Brain pericyte (primary cell): ENCODE measurements around the gene B4GALNT1.
"Not testable (repeated sequence)": the region's sequence is repeated elsewhere in the genome, so short reads cannot be mapped to it uniquely, and the experiment has no call there.

Experiments used
- DNase-seq: peaks from one replicate; pipeline ENCODE4 v3.0.0-alpha.2; 2012; ENCODE audit warnings: low read depth, low spot score

B4GALNT1 gene

DNA sequence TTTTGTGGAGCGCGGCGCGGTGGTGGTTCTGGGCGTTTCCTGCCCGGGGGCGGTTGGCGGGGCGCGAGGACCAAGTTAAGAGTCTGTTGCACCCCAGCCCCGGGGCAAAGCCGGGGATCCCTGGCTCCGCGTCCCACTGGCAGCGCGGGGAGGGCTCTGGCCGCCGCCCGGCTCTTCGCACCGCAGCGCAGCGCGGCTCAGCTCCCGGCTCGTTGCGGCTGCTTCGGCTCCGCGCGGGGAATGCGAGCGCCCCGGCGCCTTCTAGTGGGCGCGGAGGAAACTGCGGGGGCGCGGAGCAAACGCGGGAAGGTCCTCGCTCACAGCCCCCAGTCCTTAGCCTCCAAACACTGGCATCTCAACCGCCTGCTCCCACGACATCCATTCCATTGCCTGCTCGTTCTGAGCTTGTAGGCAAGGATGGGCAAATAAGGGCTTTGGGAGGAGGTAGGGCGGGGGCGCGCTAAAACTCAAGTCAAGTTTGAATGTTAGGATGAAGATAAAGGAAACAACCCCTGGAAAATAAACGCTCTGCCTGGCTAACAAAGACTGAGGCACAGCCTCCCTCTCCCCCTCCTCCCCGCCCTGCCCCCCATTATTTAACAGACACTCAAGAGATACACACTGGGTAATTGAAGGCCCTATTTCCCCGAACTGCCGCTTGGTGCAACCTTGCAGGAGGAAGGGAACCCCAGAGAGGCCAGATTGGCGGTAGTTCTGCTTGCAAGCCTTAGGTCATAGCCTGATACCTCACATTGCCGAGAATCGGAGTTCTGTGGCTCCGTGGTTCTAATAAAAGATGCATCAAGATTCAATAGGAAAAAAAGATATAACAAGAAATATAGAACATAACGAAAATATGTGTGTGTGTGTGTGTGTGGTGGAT, at the start of gene B4GALNT1:
B4GALNT1 (minus strand) TSS at position 244 of the 883 bp plus-strand sequence. CDS start 1,069 bp downstream, outside the sequence.
- no peak for DNase-seq

DNA sequence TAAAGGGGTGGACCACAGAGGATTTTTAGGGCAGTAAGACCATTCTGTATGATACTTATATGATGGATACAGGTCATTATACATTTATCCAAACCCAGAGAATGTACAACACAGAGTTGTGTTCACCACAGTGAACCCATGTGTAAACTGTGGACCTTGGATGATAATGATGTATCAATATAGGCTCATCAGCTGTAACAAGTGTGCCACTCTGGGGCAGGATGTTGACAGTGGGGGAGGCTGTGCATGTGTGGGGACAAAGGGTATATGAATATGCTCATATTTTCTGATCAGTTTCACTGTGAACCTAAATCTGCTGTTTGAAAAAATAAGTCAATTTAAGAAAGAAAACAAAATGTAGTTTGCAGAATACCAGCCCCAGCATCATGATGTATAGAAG, 46.7 kb upstream of the B4GALNT1 start:
- DNase-seq, result no peak

DNA sequence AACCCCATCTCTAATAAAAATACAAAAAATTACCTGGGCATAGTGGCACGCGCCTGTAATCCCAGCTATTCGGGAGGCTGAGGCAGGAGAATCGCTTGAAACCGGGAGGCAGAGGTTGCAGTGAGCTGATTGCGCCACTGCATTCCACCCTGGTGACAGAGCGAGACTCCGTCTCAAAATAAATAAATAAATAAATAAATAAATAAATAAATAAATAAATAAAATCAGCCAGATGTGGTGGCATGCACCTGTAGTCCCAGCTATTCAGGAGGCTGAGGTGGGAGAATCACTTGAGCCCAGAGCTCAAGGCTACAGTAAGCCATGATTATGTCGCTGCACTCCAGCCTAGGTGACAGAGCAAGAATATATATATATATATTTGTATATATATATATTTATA, 44.9 kb upstream of the B4GALNT1 start:
- DNase-seq, result not testable (repeated sequence)

DNA sequence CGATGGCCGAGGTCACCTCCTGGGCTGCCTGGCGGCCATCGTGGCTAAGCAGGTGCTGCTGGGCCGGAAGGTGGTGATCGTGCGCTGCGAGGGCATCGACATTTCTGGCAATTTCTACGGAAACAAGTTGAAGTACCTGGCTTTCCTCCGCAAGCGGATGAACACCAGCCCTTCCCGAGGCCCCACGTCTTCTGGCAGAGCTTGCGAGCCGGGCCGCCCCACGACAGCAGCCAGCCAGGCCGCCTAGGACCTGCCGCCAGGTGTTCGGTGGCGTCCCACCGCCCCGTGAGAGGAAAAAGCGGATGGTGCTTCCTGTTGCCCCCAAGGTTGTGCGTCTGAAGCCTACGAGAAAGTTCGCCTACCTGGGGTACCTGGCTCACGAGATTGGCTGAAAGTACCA, 41.7 kb upstream of the B4GALNT1 start:
- DNase-seq, result no peak

DNA sequence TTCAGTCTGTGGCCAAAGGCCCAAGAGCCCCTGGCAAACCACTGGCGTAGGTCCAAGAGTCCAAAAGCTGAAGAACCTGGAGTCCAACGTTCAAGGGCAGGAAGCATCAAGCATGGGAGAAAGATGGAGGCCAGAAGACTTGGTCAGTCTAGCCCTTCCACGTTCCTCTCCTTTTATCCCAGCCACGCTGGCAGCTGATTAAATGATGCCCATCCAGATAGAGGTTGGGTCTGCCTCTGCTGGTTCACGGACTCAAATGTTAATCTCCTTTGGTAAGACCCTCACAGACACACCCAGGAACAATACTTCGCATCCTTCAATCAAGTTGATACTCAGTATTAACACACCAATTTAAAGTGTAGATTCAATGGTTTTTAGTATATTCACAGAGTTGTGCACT, 39.8 kb upstream of the B4GALNT1 start:
- no peak for DNase-seq

DNA sequence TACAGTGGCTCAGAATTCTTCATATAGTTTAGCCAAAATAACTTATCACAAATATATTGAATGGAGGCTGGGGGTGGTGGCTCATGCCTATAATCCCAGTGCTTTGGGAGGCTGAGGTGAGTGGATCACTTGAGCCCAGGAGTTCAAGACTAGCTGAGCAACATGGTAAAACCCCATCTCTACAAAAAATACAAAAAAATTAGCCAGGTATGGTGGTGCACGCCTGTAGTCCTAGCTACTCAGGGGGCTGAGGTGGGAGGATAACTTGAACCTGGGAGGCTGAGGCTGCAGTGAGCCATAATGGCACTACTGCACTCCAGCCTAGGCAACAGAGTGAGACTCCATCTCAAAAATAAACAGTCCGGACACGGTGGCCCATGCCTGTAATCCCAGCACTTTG, 38.8 kb upstream of the B4GALNT1 start:
- not testable (repeated sequence) for DNase-seq

DNA sequence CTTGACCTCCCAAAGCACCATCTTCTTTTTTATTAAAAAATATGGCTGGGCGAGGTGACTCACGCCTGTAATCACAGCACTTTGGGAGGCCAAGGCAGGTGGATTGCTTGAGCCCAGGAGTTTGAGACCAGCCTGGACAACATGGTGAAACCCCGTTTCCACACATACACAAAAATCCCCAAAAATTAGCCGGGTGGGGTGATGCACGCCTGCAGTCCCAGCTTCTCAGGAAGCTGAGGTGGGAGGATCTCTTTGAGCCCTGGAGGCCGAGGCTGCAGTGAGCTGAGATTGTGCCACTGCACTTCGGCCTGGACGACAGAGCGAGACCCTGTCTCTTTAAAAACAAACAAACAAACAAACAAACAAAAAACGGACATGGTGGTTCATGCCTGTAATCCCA, 36.7 kb upstream of the B4GALNT1 start:
- not testable (repeated sequence) for DNase-seq

DNA sequence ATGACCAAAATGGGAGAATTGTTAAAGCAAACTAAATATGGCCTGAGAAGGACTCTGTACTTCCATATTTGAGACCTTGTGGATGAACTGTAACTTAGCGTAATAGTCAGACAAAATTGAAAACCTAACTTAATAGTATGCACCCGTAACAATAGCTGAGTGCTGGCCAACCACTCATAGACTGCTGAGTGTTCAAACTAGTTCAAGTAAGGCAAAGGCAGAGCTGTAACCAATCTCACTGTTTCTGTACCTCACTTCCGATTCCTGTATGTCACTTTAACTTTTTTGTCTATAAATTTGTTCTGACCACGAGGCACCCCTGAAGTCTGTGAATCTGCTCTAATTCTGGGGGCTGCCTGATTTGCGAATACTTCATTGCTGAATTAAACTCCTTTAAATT, 33.9 kb upstream of the B4GALNT1 start:
- DNase-seq, result no peak

DNA sequence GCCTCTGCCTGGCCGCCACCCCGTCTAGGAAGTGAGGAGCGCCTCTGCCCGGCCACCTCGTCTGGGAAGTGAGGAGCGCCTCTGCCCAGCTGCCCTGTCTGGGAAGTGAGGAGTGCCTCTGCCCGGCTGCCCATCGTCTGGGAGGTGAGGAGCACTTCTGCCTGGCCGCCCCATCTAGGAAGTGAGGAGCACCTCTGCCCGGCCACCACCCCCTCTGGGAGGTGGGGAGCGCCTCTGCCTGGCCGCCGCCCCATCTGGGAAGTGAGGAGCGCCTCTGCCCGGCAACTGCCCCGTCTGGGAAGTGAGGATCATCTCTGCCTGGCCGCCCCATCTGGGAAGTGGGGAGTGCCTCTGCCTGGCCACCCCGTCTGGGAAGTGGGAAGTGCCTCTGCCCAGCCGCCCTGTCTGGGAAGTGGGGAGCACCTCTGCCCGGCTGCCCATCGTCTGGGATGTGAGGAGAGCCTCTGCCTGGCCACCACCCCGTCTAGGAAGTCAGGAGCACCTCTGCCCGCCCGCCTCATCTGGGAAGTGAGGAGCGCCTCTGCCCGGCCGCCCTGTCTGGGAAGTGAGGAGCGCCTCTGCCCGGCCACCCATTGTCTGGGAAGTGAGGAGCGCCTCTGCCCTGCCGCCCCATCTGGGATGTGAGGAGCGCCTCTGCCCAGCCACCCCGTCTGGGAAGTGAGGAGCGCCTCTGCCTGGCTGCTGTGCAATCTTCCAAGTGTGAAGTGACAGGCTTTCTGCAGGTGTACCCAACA, 32.2 kb upstream of the B4GALNT1 start:
- DNase-seq, result not testable (repeated sequence)

DNA sequence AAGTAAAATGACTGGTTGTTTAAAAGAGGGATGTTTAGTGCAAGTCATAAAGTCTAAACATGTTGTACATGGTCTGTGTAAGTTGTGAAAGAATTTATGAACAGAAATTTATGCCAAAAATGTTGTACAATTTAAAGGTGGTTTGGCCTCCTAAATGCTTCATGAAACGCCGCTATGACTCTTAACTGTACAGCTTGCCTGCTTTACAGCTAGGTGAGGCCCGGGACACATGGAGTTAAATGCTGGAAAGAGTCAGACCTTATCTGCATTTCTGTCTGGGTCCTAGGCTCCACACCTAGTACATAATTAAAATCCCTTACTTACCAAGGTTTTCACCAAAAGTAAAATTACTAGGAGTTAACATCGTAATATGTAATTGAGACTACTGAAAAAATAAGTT, 28.4 kb upstream of the B4GALNT1 start:
- DNase-seq, result no peak

DNA sequence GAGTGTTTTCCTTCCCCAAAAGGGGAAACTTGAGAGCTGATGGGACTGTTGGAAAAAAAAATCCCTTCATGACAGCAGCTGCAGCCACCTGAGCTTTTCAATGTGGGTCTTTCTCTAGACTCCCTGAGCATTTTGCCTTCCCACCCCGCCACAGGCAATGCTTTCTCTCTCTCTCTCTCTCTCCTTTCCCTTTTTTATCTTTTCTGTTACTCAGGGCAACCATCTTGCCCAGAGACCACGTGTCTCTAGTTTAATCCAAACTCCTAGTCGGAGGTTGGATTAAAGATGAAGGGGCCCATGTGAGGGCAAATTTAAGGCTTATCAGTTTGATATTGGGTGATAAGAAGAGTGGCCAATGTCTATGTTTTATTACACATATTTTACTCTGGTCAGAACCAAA, 25.9 kb upstream of the B4GALNT1 start:
- DNase-seq, result no peak

DNA sequence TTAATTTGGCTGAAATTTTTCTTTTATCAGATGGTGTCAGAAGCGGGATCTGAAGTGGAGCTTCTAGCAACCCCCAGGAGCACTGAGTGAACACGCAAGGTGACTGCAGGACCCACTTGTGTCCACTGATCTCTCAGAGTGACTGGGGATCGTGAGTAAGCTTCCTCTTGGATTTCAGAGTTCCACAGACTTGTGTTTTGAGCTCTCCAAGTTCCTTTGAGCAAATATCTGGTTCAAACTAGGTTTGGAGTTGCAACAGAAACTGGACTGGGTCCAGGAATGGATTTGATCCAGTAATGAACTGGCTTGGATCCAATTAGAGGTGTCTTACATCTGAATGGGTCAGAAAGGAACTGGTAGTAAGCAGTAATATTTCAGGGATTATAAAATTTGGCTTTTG, 24.7 kb upstream of the B4GALNT1 start:
- no peak for DNase-seq

DNA sequence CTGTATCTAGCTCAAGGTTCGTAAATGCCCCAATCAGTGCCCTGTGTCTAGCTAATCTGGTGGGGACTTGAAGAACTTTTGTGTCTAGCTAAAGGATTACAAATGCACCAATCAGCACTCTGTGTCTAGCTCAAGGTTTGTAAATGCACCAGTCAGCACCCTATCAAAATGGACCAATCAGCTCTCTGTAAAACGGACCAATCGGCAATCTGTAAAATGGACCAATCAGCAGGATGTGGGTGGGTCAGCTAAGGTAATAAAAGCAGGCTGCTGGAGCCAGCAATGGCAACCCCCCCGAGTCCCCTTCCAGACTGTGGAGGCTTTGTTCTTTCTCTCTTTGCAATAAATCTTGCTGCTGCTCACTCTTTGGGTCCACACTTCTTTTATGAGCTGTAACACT, 23.4 kb upstream of the B4GALNT1 start:
- not testable (repeated sequence) for DNase-seq

DNA sequence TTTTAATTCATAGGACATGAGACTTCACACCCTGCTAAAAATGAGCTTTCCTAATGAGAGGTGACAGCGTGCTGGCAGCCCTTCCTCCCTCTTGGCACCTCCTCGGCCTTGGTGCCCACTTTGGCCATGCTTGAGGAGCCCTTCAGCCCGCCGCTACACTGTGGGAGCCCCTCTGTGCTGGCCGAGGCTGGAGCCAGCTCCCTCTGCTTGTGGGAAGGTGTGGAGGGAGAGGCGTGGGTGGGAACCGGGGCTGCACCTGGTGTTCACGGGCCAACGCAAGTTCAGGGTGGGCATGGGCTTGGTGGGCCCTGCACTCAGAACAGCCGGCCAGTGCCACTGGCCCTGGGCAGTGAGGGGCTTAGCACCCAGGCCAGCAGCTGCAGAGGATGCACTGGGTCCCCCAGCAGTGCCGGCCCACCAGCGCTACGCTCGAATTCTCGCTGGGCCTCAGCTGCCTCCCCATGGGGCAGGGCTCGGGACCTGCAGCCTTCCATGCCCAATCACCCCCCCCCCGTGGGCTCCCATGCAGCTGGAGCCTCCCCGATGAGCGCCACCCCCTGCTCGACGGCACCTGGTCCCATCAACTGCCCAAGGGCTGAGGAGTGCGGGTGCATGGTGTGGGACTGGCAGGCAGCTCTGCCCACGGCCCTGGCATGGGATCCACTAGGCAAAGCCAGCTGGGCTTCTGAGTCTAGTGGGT, 22.7 kb upstream of the B4GALNT1 start:
- DNase-seq, result no peak

DNA sequence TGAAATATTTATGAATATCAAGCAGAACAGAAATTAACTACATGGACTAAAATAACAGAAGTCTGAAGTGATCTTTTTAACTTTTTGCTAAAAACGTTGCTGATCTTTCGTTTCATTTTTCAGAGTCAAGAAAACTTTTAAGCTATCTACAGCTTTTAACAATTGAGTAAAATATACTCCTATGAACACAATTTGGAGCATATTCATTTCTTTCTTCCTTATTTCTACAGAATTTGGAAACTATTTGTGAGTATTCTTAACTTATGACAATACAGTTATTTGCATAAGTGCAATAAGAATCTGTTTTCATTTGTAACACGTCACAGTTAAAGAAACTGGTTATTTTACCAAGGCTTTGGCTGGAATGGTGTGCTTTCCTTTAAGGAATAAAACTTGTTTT, 21.0 kb upstream of the B4GALNT1 start:
- DNase-seq, result no peak

DNA sequence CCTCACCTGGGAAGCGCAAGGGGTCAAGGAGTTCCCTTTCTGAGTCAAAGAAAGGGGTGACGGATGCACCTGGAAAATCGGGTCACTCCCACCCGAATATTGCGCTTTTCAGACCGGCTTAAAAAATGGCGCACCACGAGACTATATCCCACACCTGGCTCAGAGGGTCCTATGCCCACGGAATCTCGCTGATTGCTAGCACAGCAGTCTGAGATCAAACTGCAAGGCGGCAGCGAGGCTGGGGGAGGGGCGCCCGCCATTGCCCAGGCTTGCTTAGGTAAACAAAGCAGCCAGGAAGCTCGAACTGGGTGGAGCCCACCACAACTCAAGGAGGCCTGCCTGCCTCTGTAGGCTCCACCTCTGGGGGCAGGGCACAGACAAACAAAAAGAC, 13.7 kb upstream of the B4GALNT1 start:
- DNase-seq, result not testable (repeated sequence)

DNA sequence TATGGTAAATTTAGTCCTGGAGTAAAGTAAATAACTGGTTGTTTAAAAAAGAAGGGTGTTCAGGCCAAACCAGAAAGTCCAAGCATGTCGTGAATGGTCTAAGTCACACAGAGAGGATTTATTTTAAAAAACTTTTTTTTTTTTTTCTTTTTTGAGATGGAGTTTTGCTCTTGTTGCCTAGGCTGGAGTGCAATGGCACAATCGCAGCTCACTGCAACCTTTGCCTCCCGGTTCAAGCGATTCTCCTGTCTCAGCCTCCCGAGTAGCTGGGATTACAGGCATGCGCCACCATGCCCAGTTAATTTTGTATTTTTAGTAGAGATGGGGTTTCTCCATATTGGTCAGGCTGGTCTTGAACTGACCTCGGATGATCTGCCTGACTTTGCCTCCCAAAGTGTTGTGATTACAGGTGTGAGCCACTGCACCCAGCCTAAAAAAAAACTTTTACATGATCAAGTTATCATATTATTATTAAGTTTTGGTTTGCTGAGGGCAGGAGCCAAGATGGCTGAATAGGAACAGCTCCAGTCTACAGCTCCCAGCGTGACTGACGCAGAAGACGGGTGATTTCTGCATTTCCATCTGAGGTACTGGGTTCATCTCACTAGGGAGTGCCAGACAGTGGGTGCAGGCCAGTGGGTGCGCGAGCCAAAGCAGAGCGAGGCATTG, 13.1 kb upstream of the B4GALNT1 start:
- not testable (repeated sequence) for DNase-seq

DNA sequence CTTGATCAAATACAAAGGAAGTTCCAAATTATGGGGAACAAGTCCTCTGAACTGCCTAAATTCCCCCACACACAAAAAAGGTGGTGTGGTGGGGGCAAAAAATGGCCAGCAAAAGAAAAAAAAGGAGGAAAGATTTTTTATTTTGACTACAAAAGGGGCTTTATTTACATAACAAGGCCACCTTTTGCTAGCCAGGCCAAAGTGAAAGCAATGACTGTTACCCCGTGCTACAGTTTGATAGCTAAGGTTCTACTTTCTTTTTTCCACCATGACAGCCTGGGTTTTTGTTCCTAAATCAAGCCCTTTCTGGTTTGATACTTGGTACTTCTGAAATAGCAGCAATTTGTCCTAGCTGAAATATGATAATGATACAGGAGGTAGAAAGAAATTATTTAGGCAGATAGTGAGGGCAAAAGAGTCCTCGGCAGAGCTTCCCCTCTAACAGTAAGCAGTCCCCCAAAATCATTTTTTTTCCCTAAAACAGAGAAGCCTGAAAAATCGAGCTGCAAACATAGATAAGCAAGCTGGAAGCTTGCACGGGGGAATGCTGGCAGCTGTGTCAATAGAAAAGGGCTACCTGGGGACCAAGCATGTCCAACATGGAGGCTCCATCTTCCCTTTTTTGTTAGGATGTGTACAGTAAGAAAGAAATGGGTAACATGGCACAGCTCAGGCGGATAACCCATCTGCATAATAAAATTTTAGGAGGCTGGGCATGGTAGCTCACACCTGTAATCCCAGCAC, 8.9 kb upstream of the B4GALNT1 start:
- DNase-seq, result no peak

DNA sequence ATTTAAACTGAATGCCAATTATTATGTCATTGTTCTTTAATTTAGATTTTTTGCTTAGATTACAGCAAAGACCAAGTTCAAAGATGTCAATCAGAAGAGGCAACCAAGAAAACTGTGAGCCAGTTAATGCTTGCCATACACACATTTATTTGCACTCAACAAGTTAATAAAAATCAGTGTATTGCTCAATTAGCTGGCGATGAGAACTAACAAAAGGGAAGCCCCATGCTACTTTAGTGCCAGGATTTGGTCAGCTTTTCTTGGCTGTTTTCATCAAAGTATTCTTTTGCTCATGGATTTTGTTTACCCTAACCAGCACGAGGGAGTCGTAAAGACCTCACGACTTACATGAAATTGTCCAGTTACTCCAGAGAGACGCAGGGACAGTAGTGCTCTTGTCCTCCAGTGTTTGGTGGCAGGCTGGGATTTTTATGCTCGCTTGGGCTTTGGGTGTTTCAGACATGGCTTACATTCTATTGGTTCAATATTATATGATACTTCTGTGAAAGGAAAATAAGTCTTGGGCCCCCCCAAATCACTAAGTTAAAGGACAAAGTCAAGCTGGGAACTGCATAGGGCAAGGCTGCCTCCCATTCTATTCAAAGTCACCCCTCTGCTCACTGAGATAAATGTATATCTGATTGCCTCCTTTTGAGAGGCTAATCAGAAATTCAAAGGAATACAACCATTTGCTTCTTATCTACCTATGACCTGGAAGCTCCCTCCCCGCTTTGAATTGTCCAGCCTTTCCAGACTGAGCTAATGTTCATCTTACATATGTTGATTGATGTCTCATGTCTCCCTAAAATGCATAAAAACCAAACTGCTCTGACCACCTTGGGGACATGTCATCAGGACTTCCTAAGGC, 7.4 kb upstream of the B4GALNT1 start:
- no peak for DNase-seq

DNA sequence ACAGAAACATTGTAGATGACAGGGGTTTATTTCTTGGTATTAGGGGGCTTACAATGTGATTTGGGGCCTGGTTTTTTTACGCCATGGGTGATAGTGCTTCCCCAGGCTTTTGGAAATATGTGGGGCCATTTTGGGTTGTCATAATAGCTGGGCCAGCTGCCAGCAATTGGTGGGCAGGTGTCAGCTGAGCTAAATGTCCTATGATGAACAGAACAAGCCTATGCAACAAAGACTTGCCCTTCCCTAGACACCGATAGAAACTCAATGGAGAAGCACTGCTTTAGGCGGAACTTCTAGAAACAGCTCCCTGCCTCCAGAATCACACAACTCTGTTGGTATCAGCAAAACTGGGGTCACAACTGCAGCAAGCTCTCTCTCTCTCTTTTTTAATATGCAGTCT, 5.1 kb upstream of the B4GALNT1 start:
- no peak for DNase-seq
